Measurements from ENCODE around the gene MAN2A2.

DNA sequence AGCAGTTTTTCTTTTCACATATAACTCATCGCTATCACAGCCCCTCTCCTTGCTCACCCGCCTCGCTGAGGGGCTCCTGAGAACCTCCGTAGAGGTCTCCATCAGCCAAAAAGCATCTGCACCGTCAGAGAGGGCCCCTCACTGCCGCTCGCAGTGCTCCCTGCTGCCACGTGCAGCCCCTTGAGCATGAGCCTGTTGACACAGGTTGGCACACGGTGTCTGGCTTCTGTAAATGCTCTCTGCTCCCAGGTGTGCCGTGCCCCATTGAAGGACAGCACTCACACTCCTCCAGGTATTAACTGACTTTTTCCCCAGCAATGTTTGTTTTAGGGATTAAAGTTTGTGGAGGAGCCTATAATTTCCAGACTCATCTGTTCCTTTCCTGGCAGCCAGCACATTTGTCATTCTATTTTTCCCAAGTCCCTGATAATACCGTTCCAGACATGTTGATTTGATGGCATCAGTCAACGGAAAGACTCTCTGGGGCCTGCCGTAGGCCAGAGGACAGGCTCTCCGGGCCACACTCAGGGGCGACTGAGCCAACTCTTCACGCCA lies 36.9 kb upstream of the MAN2A2 start:
- TF ChIP-seq, protein P1, sequence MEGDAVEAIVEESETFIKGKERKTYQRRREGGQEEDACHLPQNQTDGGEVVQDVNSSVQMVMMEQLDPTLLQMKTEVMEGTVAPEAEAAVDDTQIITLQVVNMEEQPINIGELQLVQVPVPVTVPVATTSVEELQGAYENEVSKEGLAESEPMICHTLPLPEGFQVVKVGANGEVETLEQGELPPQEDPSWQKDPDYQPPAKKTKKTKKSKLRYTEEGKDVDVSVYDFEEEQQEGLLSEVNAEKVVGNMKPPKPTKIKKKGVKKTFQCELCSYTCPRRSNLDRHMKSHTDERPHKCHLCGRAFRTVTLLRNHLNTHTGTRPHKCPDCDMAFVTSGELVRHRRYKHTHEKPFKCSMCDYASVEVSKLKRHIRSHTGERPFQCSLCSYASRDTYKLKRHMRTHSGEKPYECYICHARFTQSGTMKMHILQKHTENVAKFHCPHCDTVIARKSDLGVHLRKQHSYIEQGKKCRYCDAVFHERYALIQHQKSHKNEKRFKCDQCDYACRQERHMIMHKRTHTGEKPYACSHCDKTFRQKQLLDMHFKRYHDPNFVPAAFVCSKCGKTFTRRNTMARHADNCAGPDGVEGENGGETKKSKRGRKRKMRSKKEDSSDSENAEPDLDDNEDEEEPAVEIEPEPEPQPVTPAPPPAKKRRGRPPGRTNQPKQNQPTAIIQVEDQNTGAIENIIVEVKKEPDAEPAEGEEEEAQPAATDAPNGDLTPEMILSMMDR (IDR thresholded peaks at IDR 0.05; ENCODE audit: low read length) = no peak
- no peak for TF ChIP-seq EZH2 (IDR thresholded peaks at IDR 0.05; ENCODE audit: borderline replicate concordance, low read length)

Measured in OCI-LY1 (cell line).